Thymus (tissue), 11 donors: ENCODE data around the gene REL. TPM values are rescaled to one million over a fixed set of nuclear protein-coding genes. Genes with fewer than 3 reads are reported as not detected.
A peak's percentile ranks its signal among the peaks of the same experiment; 100 is the strongest.

Source experiments
- DNase-seq, 9 donors: peaks; one replicate each; pipeline ENCODE4 v3.0.0-alpha.2; 2013; ENCODE audit warnings: low spot score in 9 of 9, low read depth in 6 of 9, missing footprints in 1 of 9
- H3K27ac ChIP-seq, 2 donors: one replicate each; pipeline ENCODE4 v1.5.1; 2013; ENCODE audit warnings: control low read depth in 1 of 2, low read depth in 1 of 2, low read length in 1 of 2, mild to moderate bottlenecking in 1 of 2, moderate library complexity in 1 of 2
- H3K27me3 ChIP-seq, 2 donors: one replicate each; pipeline ENCODE4 v1.5.1; 2013; ENCODE audit warnings: low read length in 1 of 2; ENCODE audit not compliant: control insufficient read depth in 2 of 2, insufficient read depth in 1 of 2
- H3K36me3 ChIP-seq, 2 donors: one replicate each; pipeline ENCODE4 v1.5.1; 2013; ENCODE audit warnings: low read length in 1 of 2, mild to moderate bottlenecking in 1 of 2, moderate library complexity in 1 of 2; ENCODE audit not compliant: control insufficient read depth in 2 of 2, insufficient read depth in 2 of 2
- H3K4me1 ChIP-seq, 2 donors: one replicate each; pipeline ENCODE4 v1.5.1; 2013; ENCODE audit warnings: low read length in 2 of 2; ENCODE audit not compliant: control insufficient read depth in 2 of 2, insufficient read depth in 2 of 2
- H3K4me3 ChIP-seq, 2 donors: one replicate each; pipeline ENCODE4 v1.5.1; 2013; ENCODE audit warnings: low read length in 2 of 2, control low read depth in 1 of 2, mild to moderate bottlenecking in 1 of 2
- H3K9me3 ChIP-seq, 2 donors: one replicate each; pipeline ENCODE4 v1.5.1; 2013; ENCODE audit warnings: low read length in 1 of 2, mild to moderate bottlenecking in 1 of 2; ENCODE audit not compliant: control insufficient read depth in 2 of 2, insufficient read depth in 1 of 2
- WGBS: extraction: QIAGEN DNeasy Blood & Tissue Kit; methylation state at CpG from one replicate; pipeline ENCODE4 v1.1.7; 2013; 5-methylcytosine and 5-hydroxymethylcytosine counted together
- polyA plus RNA-seq: library from polyadenylated mRNA; stranded (reverse); fragments of 200-250 nt; gene quantifications from one replicate; pipeline ENCODE4 v1.2.3, GENCODE V29; 2013
- total RNA-seq: library from RNA; stranded (reverse); fragments of 120-200 nt; gene quantifications from one replicate; pipeline ENCODE4 v1.2.4, GENCODE V29; 2013
- donor health status: healthy.

Gene REL
- total and polyA plus RNA-seq, 2 donors: 3.1 to 10.6 TPM

DNA sequence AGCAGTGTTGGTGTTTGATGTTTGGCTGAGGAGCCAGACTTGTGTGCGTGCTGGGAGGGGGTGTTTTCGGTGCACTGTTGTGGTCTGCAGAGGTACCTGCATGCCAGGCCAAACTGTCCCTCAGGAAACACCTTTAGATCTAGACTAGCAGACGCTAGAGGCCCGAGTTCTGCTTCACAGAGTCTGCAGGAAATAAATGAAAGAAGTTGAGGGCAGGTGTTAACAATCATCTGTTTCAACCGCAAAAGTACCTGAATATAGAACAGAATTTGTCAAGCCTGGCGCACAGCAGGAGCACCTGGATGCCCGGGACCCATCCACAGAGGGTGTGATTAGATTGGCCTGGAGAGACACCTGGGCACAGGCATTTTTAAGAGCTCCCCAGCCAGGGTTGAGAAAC lies 40.5 kb upstream of the REL start:
- H3K27ac ChIP-seq: peak overlapping the region in 1 of 2 donors; percentile 4
- DNase-seq: peak in 8 of 9 donors; percentile 23 to 78 (median 42)
- H3K9me3 ChIP-seq: no peaks in the 10 kb centered on the region
- WGBS: 3% methylated on average over 7 of the region's 7 CpGs
- H3K36me3 ChIP-seq: no peaks in the 10 kb centered on the region
- no peak overlapping the region for H3K4me3 ChIP-seq
- H3K27me3 ChIP-seq: no peaks in the 10 kb centered on the region
- peaks cover 9 to 22% of the 10 kb centered on the region in 2 donors for H3K4me1 ChIP-seq

DNA sequence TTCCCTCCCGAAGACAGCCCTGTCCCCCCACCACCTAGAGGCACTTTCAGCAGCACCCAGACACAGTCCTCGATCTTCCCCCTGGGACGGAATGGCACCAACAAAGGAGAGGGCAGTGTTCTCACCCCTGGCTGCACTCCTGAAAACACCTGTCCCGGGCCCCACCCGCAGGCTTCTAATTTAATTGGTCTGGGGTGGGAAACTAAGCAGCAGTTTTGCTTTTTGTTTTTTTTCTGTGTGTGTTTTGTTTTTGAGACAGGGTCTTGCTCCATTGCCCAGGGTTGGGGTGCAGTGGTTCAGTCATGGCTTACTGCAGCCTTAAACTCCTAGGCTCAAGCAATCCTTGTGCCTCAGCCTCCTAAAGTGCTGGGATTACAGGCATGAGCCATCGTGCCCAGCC lies 38.4 kb upstream of the REL start:
- WGBS: 95% methylated on average over 6 of the region's 6 CpGs
- H3K27me3 ChIP-seq: no peaks in the 10 kb centered on the region
- no peaks in the 10 kb centered on the region for H3K36me3 ChIP-seq
- no peak overlapping the region for H3K4me3 ChIP-seq
- peaks cover 9 to 22% of the 10 kb centered on the region in 2 donors for H3K4me1 ChIP-seq
- H3K27ac ChIP-seq: no peak overlapping the region
- DNase-seq: no peak
- H3K9me3 ChIP-seq: no peaks in the 10 kb centered on the region

DNA sequence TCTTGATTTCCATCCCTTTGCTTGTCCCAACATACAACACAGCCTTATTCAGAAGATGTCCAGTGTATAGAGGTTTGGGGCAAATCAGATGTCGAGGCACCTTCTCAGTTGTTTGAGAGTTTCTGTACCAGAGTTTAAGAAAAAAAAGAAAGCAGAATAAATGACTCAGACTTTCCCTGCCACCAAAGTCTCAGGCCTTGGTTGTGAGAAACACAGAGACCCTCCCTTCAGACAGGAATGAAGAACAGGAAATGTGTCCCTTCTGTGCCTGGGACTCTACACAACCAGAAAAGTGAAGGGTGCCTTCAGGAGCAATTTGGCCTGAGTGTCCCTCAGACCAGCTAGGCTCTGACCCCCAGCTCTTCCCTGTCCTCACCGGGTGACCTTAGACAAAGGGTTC lies 37.3 kb upstream of the REL start:
- peak in 1 of 9 donors; percentile 25 for DNase-seq
- H3K27me3 ChIP-seq: no peaks in the 10 kb centered on the region
- no peaks in the 10 kb centered on the region for H3K36me3 ChIP-seq
- no peaks in the 10 kb centered on the region for H3K9me3 ChIP-seq
- H3K27ac ChIP-seq: no peak overlapping the region
- H3K4me1 ChIP-seq: peaks cover 9 to 22% of the 10 kb centered on the region in 2 donors
- H3K4me3 ChIP-seq: no peak overlapping the region
- WGBS: 89% methylated on average over 2 of the region's 2 CpGs

DNA sequence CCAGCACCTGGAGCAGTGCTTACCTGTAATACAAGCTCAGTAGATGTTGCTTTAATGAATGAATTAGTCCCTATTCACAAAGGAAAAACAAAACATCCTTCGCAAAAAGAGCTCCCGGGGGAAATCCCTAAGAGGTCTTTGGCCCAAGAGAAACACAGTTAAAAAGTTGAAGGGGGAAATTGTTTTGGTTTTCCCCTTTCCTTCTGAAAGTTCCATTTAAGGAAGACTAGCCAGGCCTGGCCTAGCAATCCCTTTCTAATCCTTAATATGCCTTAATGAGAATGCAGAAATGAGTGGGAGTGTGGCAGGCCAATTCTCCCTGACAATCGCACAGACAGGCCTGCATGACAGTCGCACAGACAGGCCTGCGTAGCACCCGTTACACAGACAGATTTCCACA lies 33.5 kb upstream of the REL start:
- H3K36me3 ChIP-seq: no peaks in the 10 kb centered on the region
- peak overlapping the region in 1 of 2 donors; percentile 1 for H3K27ac ChIP-seq
- DNase-seq: no peak
- H3K9me3 ChIP-seq: no peaks in the 10 kb centered on the region
- H3K4me1 ChIP-seq: no peaks in the 10 kb centered on the region
- no peaks in the 10 kb centered on the region for H3K27me3 ChIP-seq
- 95% methylated on average over 6 of the region's 6 CpGs for WGBS
- no peak overlapping the region for H3K4me3 ChIP-seq

DNA sequence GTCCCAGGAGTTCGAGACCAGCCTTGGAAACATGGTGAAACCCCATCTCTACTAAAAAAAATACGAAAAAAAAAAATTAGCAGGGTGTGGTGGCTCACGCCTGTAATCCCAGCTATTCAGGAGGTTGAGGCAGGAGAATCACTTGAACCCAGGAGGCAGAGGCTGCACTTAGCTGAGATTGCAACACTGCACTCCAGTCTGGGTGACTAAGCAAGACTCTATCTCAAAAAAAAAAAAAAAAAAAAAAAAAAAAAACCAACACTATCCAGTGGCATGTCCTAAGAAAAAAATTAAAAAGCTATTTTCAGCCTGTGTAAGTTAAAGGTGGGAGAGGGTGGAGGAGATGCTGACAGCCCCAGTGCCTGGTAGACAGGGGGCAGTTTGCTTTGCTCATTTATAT lies 32.2 kb upstream of the REL start:
- 92% methylated on average over 3 of the region's 3 CpGs for WGBS
- no peaks in the 10 kb centered on the region for H3K9me3 ChIP-seq
- no peak for DNase-seq
- no peak overlapping the region for H3K4me3 ChIP-seq
- H3K27ac ChIP-seq: no peak overlapping the region
- no peaks in the 10 kb centered on the region for H3K27me3 ChIP-seq
- H3K4me1 ChIP-seq: no peaks in the 10 kb centered on the region
- H3K36me3 ChIP-seq: no peaks in the 10 kb centered on the region

DNA sequence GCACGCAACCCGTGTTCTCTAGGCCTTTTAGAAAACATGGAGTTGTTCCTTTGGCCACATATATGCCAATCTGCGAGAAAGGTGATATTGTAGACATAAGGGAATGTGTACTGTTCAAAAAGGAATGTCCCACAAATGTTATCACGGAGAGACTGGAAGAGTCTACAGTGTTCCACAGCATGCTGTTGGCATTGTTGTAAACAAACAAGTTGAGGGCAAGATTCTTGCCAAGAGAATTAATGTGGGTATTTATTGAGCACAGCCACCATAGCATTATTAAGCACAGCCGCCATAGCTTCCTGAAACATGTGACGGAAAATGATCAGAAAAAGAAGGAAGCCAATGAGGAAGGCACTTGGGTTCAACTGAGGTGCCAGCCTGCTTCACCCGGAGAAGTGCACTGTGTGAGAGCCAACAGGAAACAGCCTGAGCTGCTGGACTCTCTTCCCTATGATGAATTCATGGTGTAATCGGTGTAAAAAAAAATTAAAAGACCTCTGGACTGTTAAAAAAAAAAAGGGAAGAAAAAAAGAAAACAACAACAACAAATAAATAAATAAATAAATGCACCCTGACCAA lies 29.0 kb upstream of the REL start:
- Histone ChIP-seq H3K27ac (no peak overlapping the region), H3K4me3 (no peak overlapping the region), H3K4me1 (no peaks in the 10 kb centered on the region), H3K27me3 (no peaks in the 10 kb centered on the region), H3K36me3 (no peaks in the 10 kb centered on the region), H3K9me3 (no peaks in the 10 kb centered on the region)
- WGBS: 80% methylated on average over 8 of the region's 8 CpGs
- no peak for DNase-seq

DNA sequence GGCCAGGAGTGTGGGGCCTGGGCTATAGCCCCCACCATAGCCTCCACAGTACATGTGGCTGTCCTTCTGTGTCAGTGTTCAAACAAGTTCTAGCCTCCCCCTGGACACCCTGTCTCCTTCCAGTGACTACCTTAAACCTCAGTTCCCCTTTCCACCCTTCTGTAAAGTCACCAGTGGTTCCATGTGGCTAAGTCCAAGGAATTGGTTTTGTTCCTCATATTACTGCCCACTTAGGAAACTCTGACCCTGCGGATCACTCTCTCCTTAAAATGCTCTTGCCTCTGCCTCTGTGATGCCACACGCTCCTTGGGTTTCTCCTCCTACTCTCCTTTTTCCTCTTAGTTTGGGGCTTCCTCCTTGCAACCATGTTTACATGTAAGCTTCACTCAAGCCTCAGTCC lies 27.8 kb upstream of the REL start:
- Histone ChIP-seq H3K4me1 (no peaks in the 10 kb centered on the region), H3K27ac (no peak overlapping the region), H3K27me3 (no peaks in the 10 kb centered on the region), H3K36me3 (no peaks in the 10 kb centered on the region), H3K4me3 (no peak overlapping the region), H3K9me3 (no peaks in the 10 kb centered on the region)
- 96% methylated on average over 2 of the region's 2 CpGs for WGBS
- no peak for DNase-seq

DNA sequence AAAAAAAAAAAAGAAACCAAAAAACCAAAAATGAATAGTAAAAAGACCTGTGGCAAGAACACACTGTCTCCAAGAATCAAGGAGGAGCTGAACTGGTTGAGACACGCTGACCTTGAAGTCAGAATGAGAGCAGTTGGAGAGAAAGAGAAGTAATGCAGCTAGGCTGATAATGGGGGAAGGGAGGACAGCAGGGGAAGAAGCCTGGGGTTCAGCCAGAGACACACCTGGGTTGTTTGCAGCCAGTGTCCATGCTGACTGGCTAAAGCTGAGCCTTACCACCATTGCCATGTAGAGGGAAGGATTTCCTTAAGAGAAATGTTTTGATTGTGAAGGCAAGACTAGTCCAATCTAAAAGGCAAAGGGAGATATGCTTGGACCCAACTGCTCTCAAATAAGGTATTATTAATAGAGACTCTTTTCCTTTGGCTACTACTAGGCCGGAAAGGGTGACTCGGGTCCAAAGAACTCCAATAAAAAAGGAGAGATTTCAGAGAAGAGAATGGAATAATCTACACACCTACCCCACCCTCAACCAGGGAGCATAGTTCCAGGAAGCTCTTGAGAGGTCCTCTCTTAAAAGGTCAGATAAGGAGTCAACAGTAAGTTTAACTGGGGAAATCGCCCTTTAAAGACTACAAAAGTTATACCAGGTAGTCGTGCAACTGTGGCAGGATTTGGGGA lies 25.2 kb upstream of the REL start:
- WGBS: 86% methylated on average over 5 of the region's 5 CpGs
- H3K27ac ChIP-seq: no peak overlapping the region
- no peaks in the 10 kb centered on the region for H3K36me3 ChIP-seq
- DNase-seq: no peak
- H3K4me1 ChIP-seq: no peaks in the 10 kb centered on the region
- H3K9me3 ChIP-seq: no peaks in the 10 kb centered on the region
- H3K27me3 ChIP-seq: no peaks in the 10 kb centered on the region
- no peak overlapping the region for H3K4me3 ChIP-seq

DNA sequence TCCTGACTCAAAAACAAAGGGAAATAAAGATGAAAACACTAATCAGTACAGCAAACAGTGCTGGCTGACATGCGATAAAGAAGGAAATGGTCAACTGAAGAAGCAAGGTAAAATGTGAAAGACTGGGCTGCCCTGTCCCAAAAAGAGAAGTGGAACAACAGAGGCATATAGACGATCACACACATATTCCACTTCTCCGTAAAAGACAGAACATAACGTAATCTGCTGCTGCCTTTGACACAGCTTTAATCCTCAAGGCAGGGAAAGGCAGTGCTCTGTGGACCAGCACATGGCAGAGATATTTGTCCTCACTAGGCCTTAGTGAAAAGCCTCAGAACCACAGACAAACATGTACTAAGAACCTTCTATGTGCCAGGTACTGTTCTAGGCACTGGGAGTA lies 24.3 kb upstream of the REL start:
- WGBS: 97% methylated on average over 4 of the region's 4 CpGs
- Histone ChIP-seq H3K27ac (no peak overlapping the region), H3K9me3 (no peaks in the 10 kb centered on the region), H3K4me3 (no peak overlapping the region), H3K27me3 (no peaks in the 10 kb centered on the region), H3K4me1 (no peaks in the 10 kb centered on the region), H3K36me3 (no peaks in the 10 kb centered on the region)
- no peak for DNase-seq
